Activated CD8-positive, alpha-beta memory T cell treated with anti-CD3 and anti-CD28 coated beads for 48 hours (primary cell): ENCODE results near the gene POC1A.
A peak's percentile ranks its signal among the peaks of the same experiment; 100 is the strongest.

Source experiments
- DNase-seq, 3 experiments: peaks; one replicate each; pipeline ENCODE4 v3.0.0-alpha.2; 2020; ENCODE audit warnings: low read depth in 2 of 3, low spot score in 2 of 3

The POC1A gene

DNA sequence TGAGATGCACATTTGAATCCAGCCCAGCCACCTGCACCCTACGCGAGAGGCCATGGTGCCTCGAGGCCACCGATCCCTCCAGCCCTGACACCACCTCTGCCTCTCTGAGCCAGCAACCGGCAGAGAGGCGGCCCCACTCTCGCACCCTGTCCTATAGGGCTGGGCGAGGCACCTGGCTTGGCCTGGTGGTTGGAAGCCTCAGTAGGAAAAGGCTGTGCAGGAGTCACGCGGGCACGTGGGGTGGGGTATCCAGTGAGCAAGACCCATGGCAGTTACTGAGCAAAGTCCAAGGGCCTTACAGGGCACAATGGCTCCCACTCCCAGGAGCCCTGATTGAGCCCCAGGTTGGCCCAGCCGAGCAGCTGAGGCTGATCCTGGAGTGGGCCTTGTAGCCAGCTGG is 85.5 kb downstream of the POC1A start:
- no peak for DNase-seq

DNA sequence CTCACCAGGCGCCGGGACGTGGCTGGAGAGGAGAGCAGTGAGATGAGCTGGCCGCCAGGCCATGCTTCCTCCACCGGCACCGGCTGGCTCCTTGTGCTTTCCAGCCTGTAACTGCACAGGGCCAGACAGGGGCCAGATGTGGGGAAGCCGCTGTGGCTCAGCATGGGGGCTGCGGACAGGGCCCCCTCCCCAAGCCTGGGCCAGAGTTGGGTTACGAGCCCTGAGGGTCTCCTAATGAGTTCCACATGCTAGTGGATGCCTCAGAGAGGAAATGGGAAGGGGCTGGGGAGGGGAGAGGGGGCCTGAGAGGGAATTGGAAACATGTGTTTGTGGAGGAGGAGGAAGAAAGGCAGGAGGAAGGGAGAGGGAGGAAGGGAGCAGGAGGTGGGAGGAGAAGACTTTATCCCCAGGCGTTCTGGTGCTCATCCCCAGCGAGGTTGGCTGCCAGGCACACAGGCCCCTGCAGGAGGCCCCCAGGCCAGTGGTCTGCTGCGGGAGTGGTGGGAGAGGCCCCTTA is 86.1 kb downstream of the POC1A start:
- DNase-seq: no peak

DNA sequence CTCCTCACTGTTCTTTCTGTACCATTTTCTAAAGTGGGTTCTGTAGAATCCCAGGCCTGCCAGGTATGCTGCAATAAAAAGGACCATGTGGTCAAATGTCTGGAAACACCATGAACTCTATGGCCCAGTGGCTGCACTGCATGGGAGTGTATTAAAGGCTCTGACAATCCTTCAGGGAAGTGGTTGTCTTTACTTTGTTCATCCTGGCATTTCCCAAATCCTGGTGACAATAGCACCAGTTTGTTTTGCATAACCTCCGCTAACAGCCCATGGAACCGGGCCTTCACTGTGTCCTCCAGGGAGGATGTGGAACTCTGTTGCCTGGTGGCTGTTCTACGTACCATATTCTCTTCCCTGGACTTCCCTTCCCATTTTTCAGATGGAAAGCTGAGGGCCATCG is 86.7 kb downstream of the POC1A start:
- DNase-seq: no peak

DNA sequence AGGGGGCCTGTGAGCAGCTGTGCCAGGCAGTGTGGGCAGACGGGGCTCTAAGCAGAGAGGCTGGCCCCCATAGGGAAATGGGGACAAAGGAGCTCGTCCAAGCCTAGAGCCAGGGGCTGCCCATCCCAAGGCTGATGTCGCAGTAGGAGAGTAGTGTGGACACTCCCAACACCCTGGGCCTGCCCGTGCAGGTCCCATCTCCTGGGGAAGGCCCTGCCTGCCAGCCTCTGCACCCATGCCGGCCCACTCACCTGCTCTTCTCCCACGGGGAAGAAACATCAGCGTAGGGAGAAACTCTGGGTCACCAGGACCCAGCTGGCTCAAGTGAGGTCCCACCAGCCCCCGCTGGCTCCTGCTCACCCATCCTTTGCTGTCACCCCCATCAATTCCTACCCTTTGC is 87.2 kb downstream of the POC1A start:
- no peak for DNase-seq

DNA sequence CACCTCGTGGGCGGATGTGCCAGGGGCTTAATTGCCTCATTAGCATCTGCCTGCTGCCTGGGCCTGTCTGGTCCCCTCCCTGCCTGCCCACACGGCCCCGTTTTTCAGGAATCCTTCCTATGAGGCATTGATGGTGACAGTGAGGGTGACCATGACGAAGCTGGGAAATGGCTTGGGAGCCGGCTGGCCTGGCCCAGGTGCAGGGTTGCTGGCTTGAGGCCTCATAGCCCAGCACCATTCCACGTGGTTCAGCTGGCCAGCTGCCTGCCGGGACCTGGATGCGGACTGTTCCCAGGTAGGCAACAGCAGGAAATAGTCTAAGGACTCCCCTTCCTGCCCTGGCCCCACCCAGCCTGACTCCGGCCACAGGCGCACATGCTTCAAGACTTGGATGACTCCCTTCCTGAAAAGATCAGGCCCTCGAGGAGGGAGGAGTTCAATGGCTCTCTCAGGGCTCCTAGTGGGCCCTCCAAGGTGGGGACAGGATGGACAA is 88.9 kb downstream of the POC1A start:
- no peak for DNase-seq

DNA sequence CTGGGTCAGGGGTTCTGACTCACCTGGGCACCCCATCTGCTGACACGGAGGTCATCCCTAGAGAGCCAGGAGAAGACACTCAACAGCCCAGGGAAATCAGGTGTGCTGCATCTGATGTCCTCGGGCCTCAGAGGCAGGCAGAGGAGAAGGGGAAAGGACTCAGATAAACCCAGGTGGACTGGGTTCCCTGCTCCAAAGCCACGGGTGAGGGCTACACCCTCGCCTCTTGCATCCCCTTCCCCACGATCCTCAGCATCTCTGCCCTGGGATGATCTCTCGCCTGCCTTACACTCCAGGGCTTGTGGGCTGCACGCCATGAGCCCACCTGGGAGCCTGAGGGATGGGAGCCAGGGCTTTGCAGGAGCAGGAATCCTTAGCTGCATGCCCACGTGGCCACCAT is 89.7 kb downstream of the POC1A start:
- DNase-seq: no peak

DNA sequence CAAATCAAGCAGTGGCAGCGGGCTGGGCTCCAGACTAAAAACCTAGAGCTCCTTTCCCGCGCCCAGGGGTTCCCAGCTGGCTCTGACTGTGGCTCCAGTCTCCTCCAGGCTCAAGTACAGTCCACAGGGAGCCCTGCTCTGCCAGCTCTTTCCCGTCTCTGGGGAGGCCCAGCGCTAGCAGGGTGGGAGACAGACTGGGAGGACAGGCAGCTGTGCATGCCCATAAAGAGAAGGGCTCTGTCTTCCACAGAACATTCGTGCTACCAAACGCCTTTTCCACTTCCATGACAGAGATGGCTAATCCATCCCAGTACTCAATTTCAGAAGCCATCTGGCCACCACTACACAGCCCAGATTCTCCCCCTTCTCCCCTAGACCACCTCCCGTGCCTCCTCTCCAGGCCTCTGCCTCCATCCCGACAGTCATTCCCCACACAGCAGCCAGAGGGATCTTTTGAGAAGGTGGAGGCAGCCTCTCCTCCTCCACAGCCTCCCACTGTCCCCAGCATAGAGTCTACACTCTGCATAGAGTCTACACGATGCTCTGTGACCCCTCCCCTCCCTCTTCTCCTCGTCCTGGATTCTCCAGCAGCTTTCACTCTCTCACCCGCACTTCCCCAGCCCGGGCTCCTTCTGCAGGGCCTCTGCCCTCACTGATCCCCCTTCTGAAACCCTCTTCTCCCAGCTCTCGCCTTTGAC is 91.0 kb downstream of the POC1A start:
- no peak for DNase-seq

DNA sequence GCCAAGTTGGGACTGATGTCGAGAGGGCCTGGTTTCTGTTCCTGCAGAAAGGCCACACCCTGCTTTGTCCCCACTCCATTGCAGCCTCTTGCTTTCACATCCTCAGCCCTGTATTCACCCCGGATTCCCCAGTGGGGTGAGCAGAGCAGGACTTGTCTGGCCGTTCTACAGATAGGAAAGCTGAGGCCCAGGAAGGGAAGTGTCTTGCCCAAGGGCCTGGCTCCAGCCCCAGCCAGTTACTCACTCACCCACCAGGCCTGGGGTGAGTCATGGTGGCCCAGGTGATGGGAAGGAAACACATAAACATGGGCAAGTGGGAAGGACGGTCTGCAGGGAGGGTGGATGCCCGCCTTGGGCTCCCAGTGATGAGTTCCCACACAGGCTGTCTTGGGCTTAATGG is 91.7 kb downstream of the POC1A start:
- DNase-seq: no peak

DNA sequence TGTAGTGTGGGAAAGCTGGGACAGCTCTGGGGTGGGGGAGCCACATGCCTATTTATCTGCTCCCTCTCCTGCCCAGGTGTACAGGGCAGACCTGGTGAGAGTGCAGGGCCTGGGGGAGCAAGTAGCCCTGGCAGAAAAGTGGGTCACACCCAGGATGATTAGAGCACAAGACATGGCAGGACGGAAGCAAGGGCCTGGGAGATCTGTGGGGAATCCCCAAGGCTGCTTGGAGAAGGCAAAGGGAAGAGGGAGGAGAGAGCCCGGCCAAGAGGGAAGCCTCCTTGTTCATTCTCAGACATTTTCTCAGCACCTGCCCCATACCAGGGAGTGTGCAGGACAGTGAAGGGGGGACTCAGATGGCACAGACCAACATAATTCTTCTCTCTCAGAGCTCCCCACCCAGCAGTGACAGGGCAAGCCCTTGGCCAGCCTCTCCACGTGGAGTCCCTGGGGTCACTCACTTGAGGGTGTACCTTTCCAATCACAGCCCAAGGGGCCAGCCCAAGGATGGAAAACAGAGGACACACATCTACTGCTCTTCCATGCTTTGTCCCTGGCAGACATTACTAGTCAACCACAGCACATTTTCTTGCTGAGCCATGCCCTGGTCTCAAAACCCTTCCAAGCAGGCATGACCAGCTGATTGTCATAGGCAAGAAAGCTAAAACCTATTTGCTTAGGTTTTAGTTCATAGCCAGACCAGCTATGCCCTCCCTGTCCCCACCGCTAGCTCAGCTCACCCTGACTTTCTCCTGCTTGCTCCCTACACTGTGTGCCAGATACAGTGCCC is 92.9 kb downstream of the POC1A start:
- no peak for DNase-seq

DNA sequence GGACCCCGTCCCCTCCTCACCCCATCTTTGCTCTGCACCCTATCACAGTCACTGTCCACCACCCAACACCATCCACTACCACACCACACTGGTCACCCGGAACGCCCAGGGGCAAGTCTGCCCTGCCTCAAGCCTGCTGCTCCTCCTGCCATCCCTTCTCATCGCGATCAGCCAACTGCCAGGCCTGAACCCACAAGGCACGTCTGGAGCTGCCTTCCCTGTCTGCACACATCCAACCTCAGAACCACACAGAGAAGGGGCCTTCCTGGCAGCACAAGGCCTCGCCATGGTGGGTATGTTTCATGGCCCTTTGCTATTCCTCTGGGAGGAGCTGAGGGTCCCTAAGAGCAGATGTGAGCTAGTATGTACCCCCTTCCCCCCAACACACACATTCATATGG is 94.4 kb downstream of the POC1A start:
- no peak for DNase-seq

DNA sequence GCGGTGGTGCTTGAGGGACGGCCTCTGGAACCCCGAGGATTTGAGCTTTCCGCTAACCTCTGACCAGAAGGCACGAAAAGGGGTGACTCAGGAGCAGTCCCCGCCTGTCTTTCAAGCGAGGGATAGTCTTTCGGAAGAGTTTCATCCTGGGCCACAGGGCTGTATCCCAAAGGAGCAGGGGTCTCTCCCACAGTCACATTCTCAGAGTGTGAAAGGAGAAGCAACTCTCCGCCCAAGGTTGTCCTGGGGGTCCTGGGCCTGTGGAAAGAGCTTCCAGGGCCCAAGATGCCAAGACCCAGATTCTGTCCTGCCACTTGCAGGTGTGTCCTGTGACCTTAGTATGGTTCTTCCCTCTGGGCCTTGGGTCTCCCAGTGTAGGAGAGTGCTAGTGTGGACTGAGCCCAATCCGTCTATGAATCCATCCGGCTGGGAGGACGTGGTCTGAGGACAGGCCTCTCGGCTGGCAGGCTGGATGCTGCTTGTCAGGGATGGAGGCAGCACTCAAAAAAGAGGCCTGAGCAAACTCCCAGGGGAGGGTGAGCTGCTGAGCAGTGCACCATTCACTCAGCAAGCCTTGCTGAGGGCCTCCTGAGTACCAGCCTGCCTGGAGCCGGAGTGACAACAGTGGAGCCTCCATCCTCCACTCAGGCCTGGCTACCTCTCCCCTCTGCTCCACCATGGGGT is 96.3 kb downstream of the POC1A start:
- DNase-seq: no peak

DNA sequence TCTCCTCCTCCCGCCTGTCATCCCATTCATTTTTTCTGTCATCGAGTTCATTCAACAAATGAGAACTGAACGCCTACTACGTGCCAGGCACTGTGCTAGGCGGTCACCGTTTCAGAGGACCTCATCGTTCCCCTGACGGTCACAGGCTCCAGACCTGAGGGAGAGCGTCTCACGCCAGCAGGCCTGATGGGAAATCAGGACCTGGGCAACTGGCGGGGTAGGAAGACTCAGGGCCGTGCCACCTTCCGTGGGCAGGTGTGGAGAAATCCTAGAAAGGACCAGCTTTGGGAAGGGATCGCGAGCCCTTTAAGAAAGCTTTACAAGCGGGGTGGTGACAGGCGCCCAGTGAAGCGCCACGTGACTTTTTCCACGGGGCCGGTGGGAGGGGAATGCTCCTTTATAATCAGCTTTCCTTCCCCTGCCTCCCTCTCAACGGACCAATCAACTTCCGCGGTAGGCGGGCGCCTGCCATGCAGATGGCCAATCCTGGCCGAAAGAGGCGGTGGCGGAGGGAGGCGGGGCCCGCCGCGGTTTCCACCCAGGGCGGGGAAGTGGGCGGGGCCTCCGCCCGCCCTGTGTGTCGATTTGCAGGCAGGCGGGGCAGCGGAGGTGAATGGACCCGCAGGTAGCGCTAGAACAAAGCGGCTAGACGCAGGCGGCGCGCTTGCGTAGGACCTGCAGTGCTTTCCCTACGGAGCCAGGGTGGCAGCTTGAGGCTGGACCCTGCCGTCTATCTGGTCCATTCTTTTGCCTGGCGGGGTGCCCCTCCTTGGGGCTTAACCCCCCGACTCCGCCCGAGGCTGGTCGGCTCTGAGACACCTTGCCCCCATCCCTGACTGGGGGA is 97.0 kb downstream of the POC1A start:
- peak; percentile 98 to 99 (median 98) for DNase-seq

DNA sequence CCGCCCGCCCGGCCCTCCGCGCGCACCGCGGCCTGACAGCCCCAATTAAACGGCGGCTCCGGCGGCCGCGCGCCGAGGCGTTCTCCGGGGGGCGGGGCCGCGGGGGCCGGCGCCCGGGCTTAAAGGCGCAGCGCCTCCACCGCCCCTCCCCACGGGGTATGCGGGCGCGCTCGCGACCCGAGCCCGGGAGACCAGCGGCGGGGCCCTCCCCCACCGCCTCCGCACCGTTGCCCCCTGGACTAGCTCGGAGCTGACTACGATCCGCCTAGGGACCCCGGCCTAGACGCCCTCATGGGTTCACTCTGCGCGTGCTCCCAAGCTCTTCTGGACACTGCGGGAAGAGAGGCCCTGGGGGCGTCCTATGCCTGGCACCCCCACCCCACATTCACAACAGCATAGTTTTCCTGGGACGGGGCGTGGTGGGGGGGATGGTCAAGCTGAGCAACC is 97.7 kb downstream of the POC1A start, which contains the start of gene DUSP7:
DUSP7 (minus strand) TSS at position 51 of the 447 bp plus-strand sequence. CDS start 205 bp downstream, outside the sequence.
- peak; percentile 36 to 54 (median 44) for DNase-seq

DNA sequence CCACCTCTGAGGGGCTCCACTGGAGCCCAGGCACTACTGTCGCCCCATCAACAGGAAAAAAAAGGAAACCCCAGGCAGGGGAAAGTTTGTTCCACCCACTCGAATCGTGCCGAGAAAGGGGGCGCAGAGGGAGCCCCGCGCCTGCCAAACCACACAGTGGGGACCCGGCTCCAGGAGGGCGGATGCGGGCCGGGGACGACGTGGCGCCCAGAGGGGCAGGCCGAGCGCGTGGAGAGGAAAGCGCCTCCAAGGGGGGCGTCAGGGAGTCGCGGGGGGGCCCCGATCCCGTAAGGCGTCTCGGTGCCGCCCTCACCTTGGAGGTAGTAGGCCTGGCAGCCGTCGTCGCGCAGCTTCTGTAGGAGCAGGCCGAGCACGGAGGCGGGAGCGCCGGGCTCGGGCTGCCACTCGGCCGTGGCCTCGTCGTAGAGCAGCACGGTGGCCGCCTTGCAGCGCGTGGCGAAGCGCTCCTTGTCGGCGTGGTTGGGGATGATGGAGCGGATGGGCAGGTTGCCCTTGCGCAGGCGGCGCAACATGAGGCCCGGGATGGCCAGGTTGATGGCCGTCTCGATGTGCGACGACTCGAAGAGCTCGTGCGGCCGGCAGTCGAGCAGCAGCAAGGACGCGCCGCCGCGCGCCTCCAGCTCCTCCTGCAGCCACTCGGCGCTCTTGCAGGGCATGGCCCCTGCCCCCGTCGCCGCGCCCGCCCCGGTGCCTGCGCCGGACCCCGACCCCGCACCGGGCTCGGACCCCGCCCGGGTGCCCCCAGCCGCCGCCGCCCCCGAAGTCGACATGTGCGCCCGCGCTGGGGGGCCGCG is 98.5 kb downstream of the POC1A start:
- peak in 1 of 3 experiments; percentile 26 for DNase-seq

DNA sequence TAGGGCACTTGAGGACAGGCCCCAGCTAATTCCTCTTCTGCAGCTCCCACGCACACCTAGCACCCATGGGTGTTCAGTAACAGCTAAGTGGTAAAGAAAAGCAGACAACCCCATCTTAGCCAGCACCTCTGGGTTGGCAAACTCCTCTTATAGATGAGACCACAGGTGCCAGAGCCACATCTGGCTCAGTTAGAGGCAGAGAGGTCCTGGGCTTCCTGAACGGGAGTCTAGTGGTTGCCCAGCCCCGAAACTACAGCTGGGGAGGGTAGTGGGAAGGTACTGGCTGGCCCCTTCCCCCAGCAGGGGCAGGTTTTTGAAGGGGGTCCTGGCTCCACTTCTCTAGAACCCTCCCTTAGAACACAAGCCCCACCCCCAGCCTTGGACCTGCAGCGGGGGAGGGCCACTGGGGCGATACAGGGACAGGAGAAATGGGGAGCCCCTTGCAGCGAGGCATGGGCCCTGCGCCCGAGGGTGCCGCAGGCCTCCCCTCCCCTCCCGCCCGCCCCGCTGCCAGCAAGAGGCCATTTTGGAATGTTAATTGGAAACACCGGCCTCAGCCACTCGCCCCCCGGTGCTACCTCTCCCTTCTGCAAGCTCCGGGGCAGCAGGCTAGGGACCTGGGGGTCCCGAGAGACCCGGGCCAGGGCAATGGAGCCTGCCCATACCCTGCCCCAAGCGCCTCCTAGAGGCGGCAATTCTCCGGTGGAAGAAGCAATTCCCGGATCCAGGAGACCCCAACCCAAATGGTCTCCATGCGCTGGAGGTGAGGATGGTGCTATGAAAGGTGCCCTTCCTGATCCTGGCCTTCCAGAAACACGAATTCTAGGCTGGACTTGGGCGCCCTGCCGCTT is 99.3 kb downstream of the POC1A start:
- DNase-seq: no peak

DNA sequence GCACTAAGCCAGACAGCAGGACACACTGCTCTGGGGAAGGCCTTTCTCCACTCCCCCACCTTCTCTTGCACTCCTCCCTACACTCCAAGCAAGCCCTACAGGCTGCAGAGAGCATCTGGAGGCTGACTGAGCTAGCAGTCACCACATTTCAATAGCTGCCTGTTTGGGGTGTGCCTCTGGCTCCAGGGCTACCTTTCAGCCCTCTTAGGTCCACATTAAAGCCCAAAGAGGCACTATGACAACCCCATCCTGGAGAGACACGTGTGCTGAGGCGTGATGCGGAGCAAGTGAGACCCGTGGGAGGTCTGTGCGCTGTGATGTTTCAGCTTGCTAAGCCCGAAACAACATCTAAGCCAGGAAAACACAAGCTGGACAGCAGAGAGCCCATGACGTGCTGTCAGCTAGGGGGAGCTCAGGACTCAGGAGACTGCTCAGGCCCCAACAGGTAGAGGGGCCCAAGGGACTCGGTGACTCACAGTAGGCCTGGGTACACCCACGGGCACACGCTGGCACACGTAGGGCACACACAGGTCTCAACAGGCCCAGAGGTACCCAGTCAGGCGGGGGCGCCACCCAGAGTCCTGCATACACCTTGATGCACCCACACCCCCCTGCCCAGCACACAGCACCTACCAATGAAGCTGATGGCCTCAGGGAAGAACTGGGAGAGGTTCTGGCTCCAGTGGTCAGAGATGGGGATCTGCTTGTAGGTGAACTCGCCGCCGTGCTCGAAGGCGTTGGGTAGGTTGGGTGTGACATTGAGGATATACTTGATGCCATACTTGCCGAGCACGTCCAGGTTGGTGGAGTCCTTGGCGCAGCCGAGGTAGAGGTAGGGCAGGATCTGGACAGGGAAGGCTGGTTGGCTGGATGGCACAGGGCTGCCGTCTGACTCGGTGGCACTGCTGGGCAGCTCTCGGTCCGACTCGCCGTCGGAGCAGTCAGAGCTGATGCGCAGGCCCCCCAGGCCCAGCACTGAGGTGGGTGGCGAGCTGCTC is 100.6 kb downstream of the POC1A start:
- DNase-seq: no peak

DNA sequence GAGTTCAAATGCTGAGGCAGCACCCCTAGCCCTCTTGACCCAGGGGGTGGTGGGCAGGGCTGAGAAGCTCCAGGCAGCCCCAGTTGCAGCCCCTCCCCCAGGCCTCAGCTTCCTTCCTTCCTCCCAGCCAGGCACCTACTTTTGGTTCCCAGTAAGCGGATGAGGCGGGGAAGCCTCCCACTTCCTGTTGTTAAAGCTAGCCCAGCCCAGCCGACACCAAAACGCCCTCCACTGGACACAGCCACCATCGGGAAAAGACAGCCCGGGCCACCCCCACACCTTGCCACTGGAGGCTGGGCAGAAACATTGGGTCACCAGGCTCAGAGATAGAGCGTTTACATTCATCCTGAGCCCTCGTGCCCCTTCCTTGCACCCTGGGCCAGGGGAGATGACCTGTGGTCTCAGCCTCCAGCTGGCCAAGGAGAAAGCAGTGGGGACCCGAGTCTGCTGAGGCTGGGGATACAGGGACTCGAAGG is 101.4 kb downstream of the POC1A start:
- DNase-seq: no peak
